ENCODE results near the gene TIA1. TPM values are rescaled to one million over a fixed set of nuclear protein-coding genes. Genes with fewer than 3 reads are reported as not detected.
"Not testable (repeated sequence)": the region's sequence is repeated elsewhere in the genome, so short reads cannot be mapped to it uniquely, and the experiment has no call there.

The TIA1 gene
- total RNA-seq, 1 experiment from 2014 or later: 123 TPM

GRCh38 chr2:70233926-70234325 lies 14.5 kb downstream of the TIA1 start:
- BruUV-seq (replicated peaks): no TSS peak
- TF ChIP-seq CTCF (conservative IDR thresholded peaks at IDR 0.05; ENCODE audit: low read depth, low read length) (no peak), EZH2 (IDR thresholded peaks at IDR 0.05; ENCODE audit: low read length, unreplicated experiment) (no peak), EZH2phosphoT487 (IDR thresholded peaks at IDR 0.05; ENCODE audit: borderline replicate concordance, low read length) (no peak)
- no peak overlapping the region for H3K27ac ChIP-seq (ENCODE audit: low read length)
- no peaks in the 10 kb centered on the region for H4K20me1 ChIP-seq (ENCODE audit: low read length)
- H3K9me3 ChIP-seq (ENCODE audit: low read length): no peaks in the 10 kb centered on the region
- no peak overlapping the region for H3K4me3 ChIP-seq (ENCODE audit: low read length)
- no peaks in the 10 kb centered on the region for H3K4me1 ChIP-seq (ENCODE audit: insufficient read depth, low read length)
- intact Hi-C loops (cut with micrococcal nuclease): no loop called here
- ChIA-PET POLR2A (ENCODE audit: unreplicated experiment) (no interaction called here), CTCF (no interaction called here)
- H3F3A ChIP-seq (ENCODE audit: low read length, unreplicated experiment): no peaks in the 10 kb centered on the region
- H3K79me2 ChIP-seq (ENCODE audit: low read length): peaks cover 35% of the 10 kb centered on the region
- no peak overlapping the region for H3K4me2 ChIP-seq (ENCODE audit: low read length)
- H2AFZ ChIP-seq (ENCODE audit: low read length): no peak overlapping the region
- no peak overlapping the region for H3K9ac ChIP-seq (ENCODE audit: low read length)
- H3K36me3 ChIP-seq (ENCODE audit: low read depth, low read length): peaks cover 34% of the 10 kb centered on the region
- DNase-seq (no peak), ATAC-seq (no peak)
- H3K9me2 ChIP-seq (replicated peaks; ENCODE audit: low read length): no peaks in the 10 kb centered on the region
- no peaks in the 10 kb centered on the region for H3K27me3 ChIP-seq (ENCODE audit: low read length)

- Histone ChIP-seq H4K20me1 (ENCODE audit: low read length) (no peaks in the 10 kb centered on the region), H2AFZ (ENCODE audit: low read length) (no peak overlapping the region), H3K4me1 (ENCODE audit: insufficient read depth, low read length) (no peaks in the 10 kb centered on the region), H3K36me3 (ENCODE audit: low read depth, low read length) (peaks cover 64% of the 10 kb centered on the region), H3K9me2 (replicated peaks; ENCODE audit: low read length) (no peaks in the 10 kb centered on the region), H3K4me2 (ENCODE audit: low read length) (no peak overlapping the region), H3K9me3 (ENCODE audit: low read length) (no peaks in the 10 kb centered on the region), H3K79me2 (ENCODE audit: low read length) (no peaks in the 10 kb centered on the region), H3F3A (ENCODE audit: low read length, unreplicated experiment) (no peaks in the 10 kb centered on the region), H3K27ac (ENCODE audit: low read length) (no peak overlapping the region), H3K4me3 (ENCODE audit: low read length) (no peak overlapping the region), H3K27me3 (ENCODE audit: low read length) (no peaks in the 10 kb centered on the region), H3K9ac (ENCODE audit: low read length) (no peak overlapping the region)
- ChIA-PET POLR2A (ENCODE audit: unreplicated experiment) (no interaction called here), CTCF (no interaction called here)
- intact Hi-C loops (cut with micrococcal nuclease): no loop called here
- ATAC-seq (no peak), DNase-seq (no peak)
- TF ChIP-seq CTCF (conservative IDR thresholded peaks at IDR 0.05; ENCODE audit: low read depth, low read length): no peak
- no peak for TF ChIP-seq EZH2phosphoT487 (IDR thresholded peaks at IDR 0.05; ENCODE audit: borderline replicate concordance, low read length)
- TF ChIP-seq EZH2 (IDR thresholded peaks at IDR 0.05; ENCODE audit: low read length, unreplicated experiment): no peak
- BruUV-seq (replicated peaks): no TSS peak
These were observed 21.6 kb downstream of the TIA1 start for GRCh38 chr2:70226781-70227180.

- DNase-seq; H2AFZ ChIP-seq (ENCODE audit: low read length); ATAC-seq; H3K4me2 ChIP-seq (ENCODE audit: low read length); H3F3A ChIP-seq (ENCODE audit: low read length, unreplicated experiment); intact Hi-C loops (cut with micrococcal nuclease); H3K27me3 ChIP-seq (ENCODE audit: low read length); H3K9me2 ChIP-seq (replicated peaks; ENCODE audit: low read length); H3K9me3 ChIP-seq (ENCODE audit: low read length); H3K27ac ChIP-seq (ENCODE audit: low read length); H3K79me2 ChIP-seq (ENCODE audit: low read length); H3K9ac ChIP-seq (ENCODE audit: low read length); H3K4me3 ChIP-seq (ENCODE audit: low read length); H4K20me1 ChIP-seq (ENCODE audit: low read length); CTCF ChIA-PET; H3K4me1 ChIP-seq (ENCODE audit: insufficient read depth, low read length); BruUV-seq (replicated peaks): not testable (repeated sequence)
- H3K36me3 ChIP-seq (ENCODE audit: low read depth, low read length): peaks cover 76% of the 10 kb centered on the region
- POLR2A ChIA-PET (ENCODE audit: unreplicated experiment): interaction anchor here (0.6 kb wide), 1 partner anchor 786 kb away, joined by 3 read pairs; no protein-coding TSS in a partner anchor
These were observed 25.1 kb downstream of the TIA1 start for GRCh38 chr2:70223305-70223704.
